ENCODE measurements around the gene CACNA1G.

- TF ChIP-seq EZH2 (IDR thresholded peaks at IDR 0.05; ENCODE audit: borderline replicate concordance, low read depth, low read length, severe bottlenecking) (no peak), JUN (IDR thresholded peaks at IDR 0.05; ENCODE audit: borderline replicate concordance, insufficient read depth, insufficient read length, low read depth) (no peak), POLR2AphosphoS5 (IDR thresholded peaks at IDR 0.05; ENCODE audit: insufficient read depth, low read depth, low read length) (no peak), POLR2A (IDR thresholded peaks at IDR 0.05; ENCODE audit: low read depth, low read length) (no peak), MYC (IDR thresholded peaks at IDR 0.05; ENCODE audit: low read depth, low read length) (no peak), FOS (IDR thresholded peaks at IDR 0.05; ENCODE audit: borderline replicate concordance, insufficient read depth, low read length) (no peak), GATA2 (IDR thresholded peaks at IDR 0.05; ENCODE audit: insufficient read depth, insufficient read length, low read depth, low read length) (no peak)
- TF ChIP-seq, protein P1, sequence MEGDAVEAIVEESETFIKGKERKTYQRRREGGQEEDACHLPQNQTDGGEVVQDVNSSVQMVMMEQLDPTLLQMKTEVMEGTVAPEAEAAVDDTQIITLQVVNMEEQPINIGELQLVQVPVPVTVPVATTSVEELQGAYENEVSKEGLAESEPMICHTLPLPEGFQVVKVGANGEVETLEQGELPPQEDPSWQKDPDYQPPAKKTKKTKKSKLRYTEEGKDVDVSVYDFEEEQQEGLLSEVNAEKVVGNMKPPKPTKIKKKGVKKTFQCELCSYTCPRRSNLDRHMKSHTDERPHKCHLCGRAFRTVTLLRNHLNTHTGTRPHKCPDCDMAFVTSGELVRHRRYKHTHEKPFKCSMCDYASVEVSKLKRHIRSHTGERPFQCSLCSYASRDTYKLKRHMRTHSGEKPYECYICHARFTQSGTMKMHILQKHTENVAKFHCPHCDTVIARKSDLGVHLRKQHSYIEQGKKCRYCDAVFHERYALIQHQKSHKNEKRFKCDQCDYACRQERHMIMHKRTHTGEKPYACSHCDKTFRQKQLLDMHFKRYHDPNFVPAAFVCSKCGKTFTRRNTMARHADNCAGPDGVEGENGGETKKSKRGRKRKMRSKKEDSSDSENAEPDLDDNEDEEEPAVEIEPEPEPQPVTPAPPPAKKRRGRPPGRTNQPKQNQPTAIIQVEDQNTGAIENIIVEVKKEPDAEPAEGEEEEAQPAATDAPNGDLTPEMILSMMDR (IDR thresholded peaks at IDR 0.05; ENCODE audit: extremely low read depth in 1 of 2, insufficient read depth in 1 of 2, low read depth in 1 of 2, low read length in 2 of 2): no peak
- TF ChIP-seq, protein P2, sequence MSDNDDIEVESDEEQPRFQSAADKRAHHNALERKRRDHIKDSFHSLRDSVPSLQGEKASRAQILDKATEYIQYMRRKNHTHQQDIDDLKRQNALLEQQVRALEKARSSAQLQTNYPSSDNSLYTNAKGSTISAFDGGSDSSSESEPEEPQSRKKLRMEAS (IDR thresholded peaks at IDR 0.05; ENCODE audit: insufficient read depth, insufficient read length): no peak
Observed at GRCh38 chr17:50540560-50541401, 19.7 kb upstream of the CACNA1G start.

Measured in endothelial cell of umbilical vein (primary cell).